ENCODE results near the gene DNAJC8.

Gene DNAJC8

DNA sequence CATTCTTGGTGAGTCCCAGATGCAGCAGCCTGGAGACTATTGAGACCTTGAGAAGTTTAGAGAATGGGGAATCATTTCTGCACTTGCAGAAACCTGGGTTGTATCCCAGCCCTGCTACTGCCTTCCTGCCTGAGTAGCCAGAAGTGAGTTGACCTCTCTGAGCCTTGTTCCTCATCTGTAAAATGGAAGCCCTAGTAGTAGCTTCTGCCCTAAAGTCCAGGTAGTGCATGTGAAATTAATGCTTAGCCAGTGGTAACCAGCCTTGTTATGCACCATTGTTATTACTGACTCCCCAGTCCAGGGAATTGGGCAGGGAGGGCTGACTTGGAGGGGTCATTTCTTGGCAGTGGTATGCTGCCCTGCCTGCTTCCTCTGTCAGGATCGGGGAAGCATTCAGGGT is 32.1 kb upstream of the DNAJC8 start:
- H3K4me3 ChIP-seq (ENCODE audit: low read length), result no peak overlapping the region
- peaks cover 9% of the 10 kb centered on the region for H4K20me1 ChIP-seq (ENCODE audit: control insufficient read depth, insufficient read depth, low read depth, low read length)
- H3K27me3 ChIP-seq (ENCODE audit: control insufficient read depth, low read length), result no peaks in the 10 kb centered on the region; the same call in 1 of the 2 replicates
- H3K9me2 ChIP-seq (replicated peaks; ENCODE audit: control insufficient read depth, low read length), result no peaks in the 10 kb centered on the region
- H3K9me3 ChIP-seq (ENCODE audit: control insufficient read depth, insufficient read depth, low read length), result no peaks in the 10 kb centered on the region
- peaks cover 71% of the 10 kb centered on the region for H3K79me2 ChIP-seq (ENCODE audit: control insufficient read depth, low read length)
- H3K36me3 ChIP-seq (ENCODE audit: control insufficient read depth, low read length), result no peaks in the 10 kb centered on the region
- H3K4me2 ChIP-seq (ENCODE audit: low read length), result no peak overlapping the region
- peaks cover 11% of the 10 kb centered on the region for H3K4me1 ChIP-seq (ENCODE audit: control insufficient read depth, low read length)
- H3K27ac ChIP-seq (ENCODE audit: low read depth, low read length), result no peak overlapping the region
- no peak for TF ChIP-seq EZH2phosphoT487 (IDR thresholded peaks at IDR 0.05; ENCODE audit: borderline replicate concordance, low read length)
- TF ChIP-seq, protein P1, sequence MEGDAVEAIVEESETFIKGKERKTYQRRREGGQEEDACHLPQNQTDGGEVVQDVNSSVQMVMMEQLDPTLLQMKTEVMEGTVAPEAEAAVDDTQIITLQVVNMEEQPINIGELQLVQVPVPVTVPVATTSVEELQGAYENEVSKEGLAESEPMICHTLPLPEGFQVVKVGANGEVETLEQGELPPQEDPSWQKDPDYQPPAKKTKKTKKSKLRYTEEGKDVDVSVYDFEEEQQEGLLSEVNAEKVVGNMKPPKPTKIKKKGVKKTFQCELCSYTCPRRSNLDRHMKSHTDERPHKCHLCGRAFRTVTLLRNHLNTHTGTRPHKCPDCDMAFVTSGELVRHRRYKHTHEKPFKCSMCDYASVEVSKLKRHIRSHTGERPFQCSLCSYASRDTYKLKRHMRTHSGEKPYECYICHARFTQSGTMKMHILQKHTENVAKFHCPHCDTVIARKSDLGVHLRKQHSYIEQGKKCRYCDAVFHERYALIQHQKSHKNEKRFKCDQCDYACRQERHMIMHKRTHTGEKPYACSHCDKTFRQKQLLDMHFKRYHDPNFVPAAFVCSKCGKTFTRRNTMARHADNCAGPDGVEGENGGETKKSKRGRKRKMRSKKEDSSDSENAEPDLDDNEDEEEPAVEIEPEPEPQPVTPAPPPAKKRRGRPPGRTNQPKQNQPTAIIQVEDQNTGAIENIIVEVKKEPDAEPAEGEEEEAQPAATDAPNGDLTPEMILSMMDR (IDR thresholded peaks at IDR 0.05; ENCODE audit: low read depth, low read length, poor library complexity, severe bottlenecking), result no peak
- H3F3A ChIP-seq (ENCODE audit: control insufficient read depth, insufficient read depth), result 0 out of 2 replicates have a peak, but pooled peaks cover 6% of the 10 kb centered on the region

DNA sequence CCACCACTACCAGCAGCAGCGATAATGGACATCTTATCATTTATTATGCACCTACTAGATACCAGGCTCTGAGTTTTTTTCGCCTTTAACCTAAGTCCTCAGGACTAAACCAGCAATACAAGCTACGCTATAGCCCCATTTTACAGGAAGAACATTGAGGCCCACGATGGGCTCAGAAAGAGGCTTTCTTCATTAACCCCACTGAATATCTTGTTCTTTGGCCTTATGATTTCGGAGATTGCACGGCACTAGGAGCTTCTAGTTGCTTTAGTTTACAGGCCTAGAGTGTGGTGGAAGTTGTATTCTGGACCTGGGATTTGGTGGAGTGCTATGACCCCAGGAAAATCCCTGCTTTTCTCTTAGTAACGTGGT is 28.0 kb upstream of the DNAJC8 start:
- Histone ChIP-seq H3K4me3 (ENCODE audit: low read length) (peak overlapping the region; percentile 96), H3K27ac (ENCODE audit: low read depth, low read length) (no peak overlapping the region), H3K4me1 (ENCODE audit: control insufficient read depth, low read length) (peaks cover 19% of the 10 kb centered on the region)

DNA sequence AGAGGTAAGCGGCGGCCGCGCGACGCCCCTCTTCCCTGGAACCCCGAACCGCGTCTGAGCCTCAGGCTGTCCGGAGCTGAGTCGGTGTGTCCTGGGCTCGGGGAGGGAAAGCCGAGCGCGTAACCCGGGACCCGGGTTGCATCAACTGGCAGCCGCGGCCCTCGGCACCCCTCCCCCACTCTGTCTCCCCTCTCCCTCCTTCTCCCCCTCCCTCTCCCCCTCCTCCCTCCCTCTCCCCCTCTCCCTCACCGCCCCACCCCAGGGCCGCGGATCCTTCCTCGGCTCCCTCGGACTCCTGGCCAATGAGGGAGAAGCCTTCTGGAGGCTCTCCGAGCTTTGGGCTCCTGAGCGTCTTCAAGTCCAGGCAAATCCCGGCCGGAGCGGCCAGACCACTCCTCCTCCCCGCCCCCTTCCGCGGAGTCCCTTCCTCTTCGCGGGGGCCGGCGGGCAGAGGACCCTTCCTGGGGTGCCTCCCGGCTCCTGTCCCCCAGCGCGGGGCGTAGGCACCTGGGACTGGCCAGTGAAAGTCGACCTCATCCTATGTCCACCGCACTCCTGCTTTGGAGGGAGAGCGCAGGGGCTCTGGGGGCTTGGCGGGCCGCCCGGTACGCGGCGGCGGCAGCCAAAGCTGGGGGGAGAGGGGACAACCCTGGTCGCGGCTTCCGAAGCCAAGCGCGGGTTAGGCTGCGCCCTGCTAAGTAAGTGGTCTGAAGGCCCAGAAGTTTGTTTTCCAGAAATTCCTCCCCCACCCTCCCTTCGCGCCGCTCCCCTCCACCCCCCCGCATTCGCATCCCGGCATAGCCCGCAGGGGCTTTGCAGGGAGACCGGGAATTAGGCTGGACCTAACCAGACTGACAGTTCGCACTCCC is 27.3 kb upstream of the DNAJC8 start:
- no peaks in the 10 kb centered on the region for H3K9me2 ChIP-seq (replicated peaks; ENCODE audit: control insufficient read depth, low read length)
- peak overlapping the region; percentile 96 for H3K4me3 ChIP-seq (ENCODE audit: low read length)
- TF ChIP-seq EZH2phosphoT487 (IDR thresholded peaks at IDR 0.05; ENCODE audit: borderline replicate concordance, low read length), result no peak
- TF ChIP-seq, protein P1 (IDR thresholded peaks at IDR 0.05; ENCODE audit: low read depth, low read length, poor library complexity, severe bottlenecking), result no peak
- H4K20me1 ChIP-seq (ENCODE audit: control insufficient read depth, insufficient read depth, low read depth, low read length), result peaks cover 9% of the 10 kb centered on the region
- peaks cover 51% of the 10 kb centered on the region for H3K79me2 ChIP-seq (ENCODE audit: control insufficient read depth, low read length)
- 0 out of 2 replicates have a peak, but pooled peaks cover 3% of the 10 kb centered on the region for H3F3A ChIP-seq (ENCODE audit: control insufficient read depth, insufficient read depth)
- H3K27ac ChIP-seq (ENCODE audit: low read depth, low read length), result no peak overlapping the region
- peak overlapping the region; percentile 65 for H3K4me2 ChIP-seq (ENCODE audit: low read length)
- no peaks in the 10 kb centered on the region for H3K9me3 ChIP-seq (ENCODE audit: control insufficient read depth, insufficient read depth, low read length)
- H3K4me1 ChIP-seq (ENCODE audit: control insufficient read depth, low read length), result peaks cover 19% of the 10 kb centered on the region
- no peaks in the 10 kb centered on the region; the same call in 1 of the 2 replicates for H3K27me3 ChIP-seq (ENCODE audit: control insufficient read depth, low read length)
- 0 out of 2 replicates have a peak, but pooled peaks cover 3% of the 10 kb centered on the region for H3K36me3 ChIP-seq (ENCODE audit: control insufficient read depth, low read length)

More for the DNA sequence above, 28.0 kb upstream of the DNAJC8 start:
- 0 out of 2 replicates have a peak, but pooled peaks cover 3% of the 10 kb centered on the region for H3K36me3 ChIP-seq (ENCODE audit: control insufficient read depth, low read length)
- H3K79me2 ChIP-seq (ENCODE audit: control insufficient read depth, low read length), result peaks cover 56% of the 10 kb centered on the region
- 0 out of 2 replicates have a peak, but pooled peaks cover 3% of the 10 kb centered on the region for H3F3A ChIP-seq (ENCODE audit: control insufficient read depth, insufficient read depth)
- H3K27me3 ChIP-seq (ENCODE audit: control insufficient read depth, low read length), result no peaks in the 10 kb centered on the region; the same call in 1 of the 2 replicates
- no peaks in the 10 kb centered on the region for H3K9me2 ChIP-seq (replicated peaks; ENCODE audit: control insufficient read depth, low read length)
- no peak for TF ChIP-seq EZH2phosphoT487 (IDR thresholded peaks at IDR 0.05; ENCODE audit: borderline replicate concordance, low read length)
- TF ChIP-seq, protein P1 (IDR thresholded peaks at IDR 0.05; ENCODE audit: low read depth, low read length, poor library complexity, severe bottlenecking), result no peak
- H3K4me2 ChIP-seq (ENCODE audit: low read length), result peak overlapping the region; percentile 65
- peaks cover 9% of the 10 kb centered on the region for H4K20me1 ChIP-seq (ENCODE audit: control insufficient read depth, insufficient read depth, low read depth, low read length)
- H3K9me3 ChIP-seq (ENCODE audit: control insufficient read depth, insufficient read depth, low read length), result no peaks in the 10 kb centered on the region

All from DOHH2 (cell line).